ENCODE results near the gene ALDH1B1.

DNA sequence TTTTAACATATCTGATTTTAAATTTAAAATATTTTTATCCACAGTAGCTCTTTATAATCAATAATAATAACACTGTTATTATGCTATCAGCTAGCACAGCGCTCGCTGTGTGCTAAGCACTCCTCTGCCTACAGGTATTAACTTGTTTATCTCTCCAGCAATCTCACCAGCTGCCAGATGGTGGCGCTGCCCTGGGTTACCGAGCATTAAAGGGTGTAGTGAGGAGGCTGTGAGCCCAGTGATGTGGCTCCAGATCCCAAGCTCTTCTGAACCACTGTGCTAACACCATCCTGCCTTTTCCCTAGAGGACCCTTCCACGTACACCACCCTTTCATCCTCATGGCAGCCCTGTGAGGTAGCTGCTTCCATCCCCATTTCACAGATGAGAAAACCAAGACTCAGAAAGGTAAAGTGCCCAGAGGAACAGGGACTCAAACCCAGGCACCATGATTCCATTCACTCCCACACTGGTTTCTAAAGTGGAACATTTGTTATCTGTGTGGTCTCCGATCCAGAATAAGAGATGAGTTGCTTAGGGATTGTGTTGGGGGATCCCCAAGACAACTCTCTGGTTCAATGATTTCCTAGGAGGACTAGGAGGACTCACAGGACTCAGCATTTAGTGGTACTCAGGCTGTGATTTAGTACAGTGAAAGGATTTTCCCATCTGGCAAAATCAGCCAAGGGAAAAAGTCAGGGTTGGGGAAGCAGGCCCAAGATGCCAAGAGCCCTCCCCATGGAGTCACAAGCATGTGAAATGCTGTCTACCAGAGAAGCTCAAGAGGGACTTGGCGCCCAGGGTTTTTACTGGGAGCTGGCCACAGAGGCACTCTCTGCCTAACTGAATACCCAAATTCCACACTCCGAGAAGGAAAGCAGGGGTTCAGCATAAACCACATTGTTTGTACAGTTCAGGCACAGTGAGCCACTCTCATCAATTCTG is 24.8 kb downstream of the ALDH1B1 start:
- TF ChIP-seq, protein P1, sequence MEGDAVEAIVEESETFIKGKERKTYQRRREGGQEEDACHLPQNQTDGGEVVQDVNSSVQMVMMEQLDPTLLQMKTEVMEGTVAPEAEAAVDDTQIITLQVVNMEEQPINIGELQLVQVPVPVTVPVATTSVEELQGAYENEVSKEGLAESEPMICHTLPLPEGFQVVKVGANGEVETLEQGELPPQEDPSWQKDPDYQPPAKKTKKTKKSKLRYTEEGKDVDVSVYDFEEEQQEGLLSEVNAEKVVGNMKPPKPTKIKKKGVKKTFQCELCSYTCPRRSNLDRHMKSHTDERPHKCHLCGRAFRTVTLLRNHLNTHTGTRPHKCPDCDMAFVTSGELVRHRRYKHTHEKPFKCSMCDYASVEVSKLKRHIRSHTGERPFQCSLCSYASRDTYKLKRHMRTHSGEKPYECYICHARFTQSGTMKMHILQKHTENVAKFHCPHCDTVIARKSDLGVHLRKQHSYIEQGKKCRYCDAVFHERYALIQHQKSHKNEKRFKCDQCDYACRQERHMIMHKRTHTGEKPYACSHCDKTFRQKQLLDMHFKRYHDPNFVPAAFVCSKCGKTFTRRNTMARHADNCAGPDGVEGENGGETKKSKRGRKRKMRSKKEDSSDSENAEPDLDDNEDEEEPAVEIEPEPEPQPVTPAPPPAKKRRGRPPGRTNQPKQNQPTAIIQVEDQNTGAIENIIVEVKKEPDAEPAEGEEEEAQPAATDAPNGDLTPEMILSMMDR (IDR thresholded peaks at IDR 0.05; ENCODE audit: low read depth, low read length), result peak; percentile 64
- TF ChIP-seq POLR2A (IDR thresholded peaks at IDR 0.05; ENCODE audit: extremely low read depth, insufficient read length) (no peak), MYC (IDR thresholded peaks at IDR 0.05; ENCODE audit: low read depth, low read length) (no peak)
